Loucy (cell line): ENCODE data around the gene BCAS3.

ENCODE experiments used
- CTCF ChIP-seq: fragments of 200-600 bp; sonication (generic); conservative IDR thresholded peaks from 2 replicates; pipeline ENCODE4 v1.5.1; 2014; ENCODE audit warnings: mild to moderate bottlenecking, antibody characterized with exemption, low read length
- EZH2phosphoT487 ChIP-seq: fragments of 200-600 bp; IDR thresholded peaks from 2 replicates; pipeline ENCODE4 v1.6.1; 2018; ENCODE audit warnings: antibody characterized with exemption, mild to moderate bottlenecking, moderate library complexity, borderline replicate concordance

GRCh38 chr17:61159221-61159814, 481.7 kb downstream of the BCAS3 start:
- no peak for TF ChIP-seq CTCF
- TF ChIP-seq EZH2phosphoT487: no peak
